Suppressor macrophage treated with lipopolysaccharide for 1 hour (primary cell): ENCODE data around the gene R3HDML.
"Not testable (repeated sequence)": the region's sequence is repeated elsewhere in the genome, so short reads cannot be mapped to it uniquely, and the experiment has no call there.

ENCODE experiments used
- DNase-seq, 3 donors: peaks; one replicate each; pipeline ENCODE4 v3.0.0-alpha.2; 2020 to 2022

The R3HDML gene

GRCh38 chr20:44331201-44331600, 5.6 kb upstream of the R3HDML start:
- no peak for DNase-seq

GRCh38 chr20:44334306-44334705, 2.5 kb upstream of the R3HDML start:
- DNase-seq = no peak

GRCh38 chr20:44334709-44335108, 2.1 kb upstream of the R3HDML start:
- DNase-seq = no peak

GRCh38 chr20:44335675-44336074, 1.2 kb upstream of the R3HDML start:
- no peak for DNase-seq

- DNase-seq = no peak
These were observed 757 bp upstream of the R3HDML start for GRCh38 chr20:44336086-44336485.

GRCh38 chr20:44342248-44342647, 5.4 kb downstream of the R3HDML start:
- DNase-seq = peak in 1 of 3 donors; percentile 9

GRCh38 chr20:44343162-44343675, 6.4 kb downstream of the R3HDML start:
- no peak for DNase-seq

GRCh38 chr20:44344723-44345122, 7.9 kb downstream of the R3HDML start:
- DNase-seq = no peak

GRCh38 chr20:44345147-44345546, 8.3 kb downstream of the R3HDML start:
- no peak for DNase-seq

GRCh38 chr20:44345941-44346340, 9.1 kb downstream of the R3HDML start:
- DNase-seq = not testable (repeated sequence)

- no peak for DNase-seq
These were observed 11.4 kb downstream of the R3HDML start for GRCh38 chr20:44348168-44348659.

- DNase-seq = no peak
These were observed 12.5 kb downstream of the R3HDML start for GRCh38 chr20:44349349-44349748.

- DNase-seq = no peak
These were observed 13.7 kb downstream of the R3HDML start for GRCh38 chr20:44350567-44350966.

GRCh38 chr20:44354979-44355497, 18.2 kb downstream of the R3HDML start:
- DNase-seq = no peak

- no peak for DNase-seq
These were observed 18.9 kb downstream of the R3HDML start, which contains the start of gene HNF4A for GRCh38 chr20:44355498-44356352. Gene HNF4A, plus strand, starts transcription at chr20:44355699. Its CDS starts 106 bp downstream, at chr20:44355805.

GRCh38 chr20:44356353-44356723, 19.5 kb downstream of the R3HDML start:
- no peak for DNase-seq

- no peak for DNase-seq
These were observed 20.2 kb downstream of the R3HDML start for GRCh38 chr20:44357020-44357419.

- no peak for DNase-seq
These were observed 20.8 kb downstream of the R3HDML start for GRCh38 chr20:44357555-44358125.

GRCh38 chr20:44358776-44359175, 21.9 kb downstream of the R3HDML start:
- no peak for DNase-seq

- DNase-seq = no peak
These were observed 23.4 kb downstream of the R3HDML start for GRCh38 chr20:44360221-44360620.

GRCh38 chr20:44361021-44361420, 24.2 kb downstream of the R3HDML start:
- DNase-seq = no peak

- no peak for DNase-seq
These were observed 25.7 kb downstream of the R3HDML start for GRCh38 chr20:44362466-44362940.

GRCh38 chr20:44364068-44364467, 27.2 kb downstream of the R3HDML start:
- DNase-seq = no peak

GRCh38 chr20:44364780-44365179, 27.9 kb downstream of the R3HDML start:
- no peak for DNase-seq
